IMR-90 (cell line): ENCODE results near the gene GRB2. TPM values are rescaled to one million over a fixed set of nuclear protein-coding genes. Genes with fewer than 3 reads are reported as not detected.

Experiments used
- ATAC-seq: fragments of 200-7000 bp; cut with Tn5 transposase; 2 replicates; pipeline ENCODE4 v1.9.1; 2020; ENCODE audit warnings: low read depth, mild to moderate bottlenecking, moderate library complexity
- BruUV-seq: library from RNA; stranded (reverse); fragments of 400-500 nt; replicated peaks from 2 replicates; lab custom pipeline; 2021; lab: Mats Ljungman, UMichigan
- CTCF ChIA-PET: fragments of 300-600 bp; formaldehyde crosslinking; extraction: SDS; loops from one replicate; lab custom pipeline; 2021; ENCODE audit warnings: antibody characterized with exemption; lab: Yijun Ruan, JAX
- POLR2A ChIA-PET: fragments of 300-600 bp; sonication (Branson Sonifier 250); formaldehyde crosslinking; loops from one replicate; lab custom pipeline; 2022; ENCODE audit warnings: antibody characterized with exemption; ENCODE audit not compliant: unreplicated experiment; lab: Charles Lee
- DNase-seq: peaks from one replicate; pipeline ENCODE4 v3.0.0; 2013
- H2AFZ ChIP-seq: replicated peaks from 2 replicates; pipeline ENCODE3; 2013; ENCODE audit warnings: low read length, mild to moderate bottlenecking; ENCODE audit not compliant: poor library complexity
- H2AK5ac ChIP-seq: 2 replicates; pipeline ENCODE4 v1.6.1; 2013; ENCODE audit warnings: low read depth, low read length, inconsistent platforms
- H2AK9ac ChIP-seq: replicated peaks from 2 replicates; pipeline ENCODE3; 2013; ENCODE audit warnings: mild to moderate bottlenecking, low read depth, low read length, moderate library complexity; ENCODE audit not compliant: poor library complexity
- H2BK120ac ChIP-seq: 2 replicates; pipeline ENCODE4 v1.6.1; 2013; ENCODE audit warnings: low read depth, low read length, inconsistent platforms
- H2BK15ac ChIP-seq: 3 replicates; pipeline ENCODE4 v1.6.1; 2013; ENCODE audit warnings: low read depth, low read length, inconsistent platforms
- H2BK20ac ChIP-seq: 2 replicates; pipeline ENCODE4 v1.6.1; 2013; ENCODE audit warnings: low read depth, mild to moderate bottlenecking, inconsistent platforms, low read length, moderate library complexity
- H2BK5ac ChIP-seq: 2 replicates; pipeline ENCODE4 v1.6.1; 2013; ENCODE audit warnings: mild to moderate bottlenecking, low read depth, low read length, inconsistent platforms; ENCODE audit not compliant: poor library complexity, severe bottlenecking
- H3K14ac ChIP-seq: replicated peaks from 2 replicates; pipeline ENCODE4 v1.6.1; 2013; ENCODE audit warnings: low read depth, low read length, inconsistent platforms
- H3K18ac ChIP-seq: 2 replicates; pipeline ENCODE4 v1.6.1; 2013; ENCODE audit warnings: low read depth, low read length, control low read depth
- H3K23ac ChIP-seq: 2 replicates; pipeline ENCODE4 v1.6.1; 2013; ENCODE audit warnings: low read depth, low read length, inconsistent platforms
- H3K27ac ChIP-seq: 2 replicates; pipeline ENCODE4 v1.5.1; 2013; ENCODE audit warnings: mild to moderate bottlenecking, control low read depth, low read length; ENCODE audit not compliant: insufficient read depth
- H3K27me3 ChIP-seq: 2 replicates; pipeline ENCODE4 v1.6.1; 2013; ENCODE audit warnings: low read length; ENCODE audit not compliant: control insufficient read depth, insufficient read depth
- H3K36me3 ChIP-seq: 2 replicates; pipeline ENCODE4 v1.6.1; 2013; ENCODE audit warnings: low read length, mixed read lengths; ENCODE audit not compliant: control insufficient read depth, insufficient read depth
- H3K4ac ChIP-seq: 2 replicates; pipeline ENCODE4 v1.6.1; 2013; ENCODE audit warnings: low read depth, low read length, inconsistent platforms
- H3K4me1 ChIP-seq: 2 replicates; pipeline ENCODE4 v1.6.1; 2013; ENCODE audit warnings: low read length, mixed read lengths; ENCODE audit not compliant: control insufficient read depth, insufficient read depth
- H3K4me2 ChIP-seq: 2 replicates; pipeline ENCODE4 v1.6.1; 2013; ENCODE audit warnings: low read depth, mild to moderate bottlenecking, control low read depth, low read length, moderate library complexity
- H3K4me3 ChIP-seq: 2 replicates; pipeline ENCODE4 v1.5.1; 2013; ENCODE audit warnings: low read depth, mild to moderate bottlenecking, control low read depth, low read length, moderate library complexity; ENCODE audit not compliant: insufficient read depth
- H3K56ac ChIP-seq: 2 replicates; pipeline ENCODE4 v1.6.1; 2013; ENCODE audit warnings: low read length, inconsistent platforms; ENCODE audit not compliant: insufficient read depth; ENCODE audit errors: extremely low read depth
- H3K79me1 ChIP-seq, 2 experiments: 2 replicates each; pipeline ENCODE4 v1.6.1; 2013; ENCODE audit warnings: low read length in 2 of 2, inconsistent platforms in 1 of 2, low read depth in 1 of 2
- H3K9ac ChIP-seq: 2 replicates; pipeline ENCODE4 v1.6.1; 2013; ENCODE audit warnings: low read depth, low read length, control low read depth
- H3K9me1 ChIP-seq: 2 replicates; pipeline ENCODE4 v1.6.1; 2013; ENCODE audit warnings: low read length, inconsistent platforms; ENCODE audit not compliant: insufficient read depth
- H3K9me3 ChIP-seq: 2 replicates; pipeline ENCODE4 v1.6.1; 2013; ENCODE audit warnings: low read length; ENCODE audit not compliant: control insufficient read depth, insufficient read depth
- H4K20me1 ChIP-seq: 2 replicates; pipeline ENCODE4 v1.6.1; 2013; ENCODE audit warnings: low read length, inconsistent platforms; ENCODE audit not compliant: insufficient read depth
- H4K5ac ChIP-seq: 2 replicates; pipeline ENCODE4 v1.6.1; 2013; ENCODE audit warnings: mild to moderate bottlenecking, low read depth, low read length, control low read depth
- H4K8ac ChIP-seq, 2 experiments: 2 replicates each; pipeline ENCODE4 v1.6.1; 2013; ENCODE audit warnings: low read depth in 2 of 2, low read length in 2 of 2, control low read depth in 1 of 2, inconsistent platforms in 1 of 2
- H4K91ac ChIP-seq: 2 replicates; pipeline ENCODE4 v1.6.1; 2013; ENCODE audit warnings: low read depth, low read length, inconsistent platforms; ENCODE audit not compliant: insufficient read depth
- MAZ ChIP-seq: IDR thresholded peaks from 2 replicates; pipeline ENCODE4 v1.6.1; 2012; ENCODE audit warnings: low read depth, mild to moderate bottlenecking, low read length, improper control_type of control experiment, moderate library complexity, borderline replicate concordance
- NFE2L2 ChIP-seq: fragments of 150-350 bp; IDR thresholded peaks from 2 replicates; pipeline ENCODE4 v1.6.1; 2016; ENCODE audit warnings: low read depth, mild to moderate bottlenecking, low read length
- dilution Hi-C: fragments of 300-500 bp; cut with HindIII; formaldehyde crosslinking; loops from one replicate; pipeline ENCODE4 v1.14.3; 2018; ENCODE audit warnings: low sequenced_read_pairs; ENCODE audit not compliant: unreplicated experiment
- in situ Hi-C: fragments of 300-500 bp; cut with MboI; formaldehyde crosslinking; loops from 3 replicates; pipeline ENCODE4 v1.14.3; 2019; ENCODE audit warnings: low sequenced_read_pairs, inconsistent platforms, mixed read lengths
- intact Hi-C: fragments of 100-400 bp; cut with micrococcal nuclease; formaldehyde crosslinking; loops from 2 replicates; pipeline ENCODE4 v1.10.0; 2022
- polyA plus RNA-seq, 3 experiments: library from polyadenylated mRNA; depleted of rRNA; stranded (reverse); fragments of >200 nt; gene quantifications; 2 replicates each; pipeline ENCODE4 v1.2.3, GENCODE V29; 2012; ENCODE audit warnings: low replicate concordance in 1 of 3
- total RNA-seq: library from RNA; depleted of rRNA; stranded (reverse); fragments of >200 nt; gene quantifications from 2 replicates; pipeline ENCODE4 v1.2.3, GENCODE V29; 2012
- TF ChIP-seq, protein P1 (sequence below): fragments of 150-350 bp; IDR thresholded peaks from 2 replicates; pipeline ENCODE4 v1.6.1; 2016; ENCODE audit warnings: low read depth, mild to moderate bottlenecking, low read length, moderate library complexity, borderline replicate concordance
- TF ChIP-seq, protein P2 (sequence below): fragments of 150-350 bp; IDR thresholded peaks from 2 replicates; pipeline ENCODE4 v1.6.1; 2017; ENCODE audit warnings: mild to moderate bottlenecking, antibody characterized with exemption, low read length, low read depth

Gene GRB2
- total and polyA plus RNA-seq, 2 of the 4 experiments (the other 2 are of a cell fraction) = 49.3 to 62.1 TPM

DNA sequence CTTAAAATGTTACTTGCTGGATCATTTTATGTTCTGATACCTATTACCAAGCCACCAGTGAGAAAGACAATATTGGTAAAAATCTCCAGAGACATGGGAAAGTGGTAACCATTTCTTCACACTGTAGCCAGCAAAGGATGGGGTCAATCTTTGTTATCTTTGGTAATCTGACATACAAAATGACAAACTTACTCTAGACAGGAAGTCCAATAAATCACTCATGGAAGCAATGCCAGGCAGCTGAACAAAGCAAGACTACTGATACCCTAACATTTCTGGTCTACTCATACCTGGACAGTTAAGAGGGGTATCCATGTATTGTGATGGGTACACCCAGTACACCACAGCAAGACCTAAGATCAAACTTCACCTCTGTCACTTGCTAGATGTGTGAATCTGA, 19.0 kb downstream of the GRB2 start:
- Histone ChIP-seq H3K23ac (no peak overlapping the region), H4K91ac (no peak overlapping the region), H3K27me3 (no peaks in the 10 kb centered on the region), H2BK20ac (no peak overlapping the region), H3K9me3 (no peaks in the 10 kb centered on the region), H3K4me1 (peaks cover 4% of the 10 kb centered on the region), H4K20me1 (peaks cover 57% of the 10 kb centered on the region), H3K56ac (no peak overlapping the region), H2BK120ac (no peak overlapping the region), H3K4me3 (no peak overlapping the region), H2AK9ac (no peak overlapping the region), H4K5ac (no peak overlapping the region), H3K79me1 (peaks cover 14 to 71% of the 10 kb centered on the region in 2 experiments), H2BK5ac (no peak overlapping the region), H2AFZ (no peak overlapping the region), H3K9ac (no peak overlapping the region), H3K36me3 (peaks cover 10% of the 10 kb centered on the region), H3K4ac (no peak overlapping the region), H3K14ac (no peak overlapping the region), H2BK15ac (no peak overlapping the region), H3K27ac (no peak overlapping the region), H3K18ac (no peak overlapping the region), H3K4me2 (no peak overlapping the region), H2AK5ac (no peak overlapping the region), H4K8ac (no peak overlapping the region), H3K9me1 (peaks cover 15% of the 10 kb centered on the region)
- DNase-seq (no peak), ATAC-seq (no peak)
- POLR2A ChIA-PET = no interaction called here
- TF ChIP-seq MAZ (no peak), NFE2L2 (no peak)
- TF ChIP-seq, protein P1, sequence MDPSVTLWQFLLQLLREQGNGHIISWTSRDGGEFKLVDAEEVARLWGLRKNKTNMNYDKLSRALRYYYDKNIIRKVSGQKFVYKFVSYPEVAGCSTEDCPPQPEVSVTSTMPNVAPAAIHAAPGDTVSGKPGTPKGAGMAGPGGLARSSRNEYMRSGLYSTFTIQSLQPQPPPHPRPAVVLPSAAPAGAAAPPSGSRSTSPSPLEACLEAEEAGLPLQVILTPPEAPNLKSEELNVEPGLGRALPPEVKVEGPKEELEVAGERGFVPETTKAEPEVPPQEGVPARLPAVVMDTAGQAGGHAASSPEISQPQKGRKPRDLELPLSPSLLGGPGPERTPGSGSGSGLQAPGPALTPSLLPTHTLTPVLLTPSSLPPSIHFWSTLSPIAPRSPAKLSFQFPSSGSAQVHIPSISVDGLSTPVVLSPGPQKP = no peak
- TF ChIP-seq, protein P2, sequence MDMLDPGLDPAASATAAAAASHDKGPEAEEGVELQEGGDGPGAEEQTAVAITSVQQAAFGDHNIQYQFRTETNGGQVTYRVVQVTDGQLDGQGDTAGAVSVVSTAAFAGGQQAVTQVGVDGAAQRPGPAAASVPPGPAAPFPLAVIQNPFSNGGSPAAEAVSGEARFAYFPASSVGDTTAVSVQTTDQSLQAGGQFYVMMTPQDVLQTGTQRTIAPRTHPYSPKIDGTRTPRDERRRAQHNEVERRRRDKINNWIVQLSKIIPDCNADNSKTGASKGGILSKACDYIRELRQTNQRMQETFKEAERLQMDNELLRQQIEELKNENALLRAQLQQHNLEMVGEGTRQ = no peak
- intact Hi-C loops (no loop called here), dilution Hi-C loops (no loop called here), in situ Hi-C loops (no loop called here)
- no TSS peak for BruUV-seq
- CTCF ChIA-PET = no interaction called here
